ENCODE measurements around the gene ZNF597.

The ZNF597 gene

DNA sequence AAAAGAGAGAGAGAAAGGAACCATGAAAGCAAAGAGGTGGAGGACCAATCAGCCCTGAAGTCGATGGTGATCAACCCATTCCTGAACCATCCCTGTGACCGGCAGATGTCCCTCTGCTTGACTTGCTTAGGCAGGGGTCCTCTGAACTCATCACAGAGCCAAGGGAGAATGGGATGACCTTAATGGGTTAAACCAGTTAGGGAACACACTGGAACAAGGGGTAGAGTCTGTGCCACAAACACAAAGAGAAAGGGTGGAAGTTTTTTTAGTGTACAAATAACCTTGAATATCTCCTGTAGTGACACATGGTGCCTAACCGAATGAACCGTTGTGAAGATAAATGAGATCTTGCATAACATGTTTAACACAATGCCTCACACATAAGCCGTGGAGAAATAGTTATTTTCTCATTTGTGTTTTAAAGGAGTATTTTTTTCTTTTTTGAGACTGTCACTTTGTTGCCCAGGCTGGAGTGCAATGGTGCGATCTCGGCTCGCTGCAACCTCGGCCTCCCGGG, 11.4 kb upstream of the ZNF597 start:
- DNase-seq (ENCODE audit: low read depth, low spot score): no peak

DNA sequence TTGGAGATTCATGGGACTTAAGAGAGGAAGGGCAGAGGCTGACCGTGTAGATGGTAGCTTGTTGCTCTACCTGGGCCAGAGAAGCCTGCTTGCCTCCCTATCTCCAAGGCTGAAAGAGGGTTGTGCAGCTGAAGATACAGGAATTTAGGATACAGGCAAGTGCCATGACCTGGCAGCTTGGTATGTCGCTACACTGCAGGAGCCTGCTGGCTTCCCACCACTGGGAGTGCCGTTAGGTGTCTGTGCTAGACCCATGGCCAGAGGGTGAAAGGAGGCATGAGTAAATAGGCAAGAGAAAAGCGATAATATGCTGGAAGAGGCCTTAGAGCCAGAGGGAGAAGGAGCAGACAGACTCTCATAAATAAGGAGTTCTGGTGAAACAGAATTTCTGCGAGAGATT, 10.8 kb upstream of the ZNF597 start:
- DNase-seq (ENCODE audit: low read depth, low spot score): no peak

DNA sequence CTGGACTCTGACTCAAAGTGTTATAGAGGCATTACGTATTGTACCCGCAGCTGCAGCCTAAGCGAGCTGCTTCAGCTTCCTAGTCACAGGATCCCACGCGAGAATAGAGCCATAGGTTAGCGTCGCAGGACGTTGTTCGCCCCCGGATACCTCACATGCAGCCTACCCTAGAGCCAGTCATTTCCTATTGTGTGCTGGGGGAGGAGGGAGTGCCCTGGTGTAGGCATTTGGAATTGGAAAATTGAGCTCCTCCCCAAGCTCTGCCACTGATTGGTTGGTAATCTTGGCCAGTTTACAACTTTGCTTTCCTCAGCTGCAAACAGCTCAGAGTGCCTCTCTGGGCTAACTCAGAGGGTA, 706 bp upstream of the ZNF597 start:
- DNase-seq (ENCODE audit: low read depth, low spot score): no peak

DNA sequence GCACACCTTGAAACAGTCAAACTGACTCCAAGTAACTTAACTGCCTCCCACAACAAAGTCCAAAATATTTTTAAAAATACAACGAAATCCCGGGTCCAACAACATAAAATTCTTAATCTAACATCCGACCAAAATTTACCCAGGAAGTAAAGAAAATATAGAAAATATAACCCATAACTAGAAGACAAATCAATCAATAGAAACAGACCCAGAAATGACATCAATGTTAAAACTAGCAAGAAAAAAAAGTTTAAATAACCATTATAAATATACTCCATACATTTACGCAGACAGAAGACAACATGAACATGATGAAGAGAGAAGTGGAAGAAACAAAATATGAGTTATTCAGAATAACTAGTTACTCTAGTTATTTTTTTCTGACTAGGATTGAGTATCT, 3.7 kb downstream of the ZNF597 start:
- no peak for DNase-seq (ENCODE audit: low read depth, low spot score)

DNA sequence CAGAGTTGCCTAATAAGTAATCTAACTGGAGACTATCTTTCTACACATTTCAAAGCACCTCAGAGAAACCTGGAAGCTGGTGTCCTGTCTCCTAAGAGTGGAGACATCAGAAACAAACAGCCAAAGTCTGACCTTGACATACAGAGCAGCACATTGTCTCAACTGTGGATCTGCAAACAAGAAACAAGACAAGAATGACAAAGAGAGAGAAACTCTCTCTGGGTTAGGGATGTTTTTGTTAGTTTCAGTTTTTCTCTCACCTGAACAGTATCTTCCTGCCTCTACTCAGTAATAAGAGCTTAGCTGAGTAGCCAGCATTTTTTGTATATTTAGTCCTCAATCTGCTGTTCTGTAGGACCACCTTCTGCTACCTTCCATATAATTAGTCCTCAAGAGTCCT, 8.9 kb downstream of the ZNF597 start:
- no peak for DNase-seq (ENCODE audit: low read depth, low spot score)

DNA sequence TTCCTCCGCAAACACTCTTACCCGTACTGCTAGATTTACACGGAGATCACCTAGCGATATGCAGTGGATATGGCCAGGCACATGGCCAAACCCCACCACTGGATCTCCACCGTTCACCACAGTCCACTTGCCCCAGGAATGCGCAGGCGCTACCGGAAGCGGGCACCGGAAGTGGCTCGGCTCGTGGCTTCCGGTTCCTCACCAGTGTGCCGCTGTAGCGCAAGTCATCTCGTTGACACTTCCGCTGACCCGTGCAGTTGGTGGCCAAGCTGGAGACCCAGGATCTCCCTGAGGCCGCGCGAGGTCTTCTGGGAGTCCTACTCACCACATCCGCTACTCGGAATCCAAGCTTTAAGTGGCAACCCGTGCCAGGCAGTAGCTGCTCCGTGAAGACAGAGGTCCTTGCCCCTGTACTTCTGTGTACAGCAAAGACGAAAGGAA, 11.5 kb downstream of the ZNF597 start:
- DNase-seq (ENCODE audit: low read depth, low spot score): no peak

DNA sequence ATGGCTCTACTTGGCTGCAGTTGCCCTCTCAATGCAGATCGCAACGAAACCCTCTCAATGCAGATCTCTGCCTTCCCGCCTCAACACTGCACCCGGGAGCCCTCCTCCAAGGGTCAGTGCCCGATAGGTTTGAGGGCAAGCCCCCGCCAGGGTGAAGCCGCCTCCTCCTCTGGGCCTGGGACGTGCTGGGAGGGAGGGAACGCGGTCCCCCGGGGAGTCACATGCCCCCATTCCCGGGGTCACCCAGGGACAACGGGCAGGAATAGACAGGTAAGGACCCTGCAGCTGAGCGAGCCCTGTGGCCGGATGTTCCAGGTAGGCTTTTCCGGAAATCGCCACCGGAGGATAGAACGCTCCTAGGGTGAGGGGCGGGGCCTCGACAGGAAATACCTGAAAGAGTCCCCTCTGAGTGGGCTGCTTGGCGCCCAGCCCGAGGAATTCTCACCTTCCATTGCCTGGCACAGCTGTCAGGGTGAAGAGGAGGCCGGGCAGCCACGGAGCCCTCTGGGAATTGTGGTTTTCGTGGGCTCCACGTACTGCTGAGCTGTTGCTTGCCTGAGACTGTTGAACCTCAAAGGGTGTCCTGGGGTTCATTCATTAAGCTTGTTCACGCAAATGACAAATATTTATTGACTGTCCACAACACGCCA, 29.4 kb downstream of the ZNF597 start:
- DNase-seq (ENCODE audit: low read depth, low spot score): no peak

DNA sequence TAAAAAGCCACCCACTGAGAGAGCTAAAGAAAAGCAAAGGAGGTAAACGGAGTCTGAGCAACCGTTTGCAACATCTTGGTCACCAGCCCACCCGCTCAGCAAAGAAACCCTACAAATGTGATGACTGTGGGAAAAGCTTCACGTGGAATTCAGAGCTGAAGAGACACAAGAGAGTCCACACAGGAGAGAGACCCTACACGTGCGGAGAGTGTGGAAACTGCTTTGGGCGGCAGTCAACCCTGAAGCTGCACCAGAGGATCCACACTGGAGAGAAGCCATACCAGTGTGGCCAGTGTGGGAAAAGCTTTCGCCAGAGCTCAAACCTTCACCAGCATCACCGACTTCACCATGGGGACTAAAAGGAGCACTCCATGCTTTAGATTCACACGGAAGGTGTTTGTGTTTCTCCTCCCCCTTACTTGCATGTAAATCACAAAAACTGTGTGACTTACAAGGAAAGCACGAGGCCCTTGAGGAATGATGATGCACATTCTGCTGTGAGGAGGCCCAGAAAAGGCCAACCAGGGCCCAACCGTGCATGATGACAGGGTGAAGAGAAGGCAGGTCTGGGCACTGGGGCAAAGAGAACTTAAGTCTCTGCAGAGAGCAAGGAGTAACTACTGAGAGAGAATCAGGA, 34.6 kb downstream of the ZNF597 start:
- DNase-seq (ENCODE audit: low read depth, low spot score): no peak

DNA sequence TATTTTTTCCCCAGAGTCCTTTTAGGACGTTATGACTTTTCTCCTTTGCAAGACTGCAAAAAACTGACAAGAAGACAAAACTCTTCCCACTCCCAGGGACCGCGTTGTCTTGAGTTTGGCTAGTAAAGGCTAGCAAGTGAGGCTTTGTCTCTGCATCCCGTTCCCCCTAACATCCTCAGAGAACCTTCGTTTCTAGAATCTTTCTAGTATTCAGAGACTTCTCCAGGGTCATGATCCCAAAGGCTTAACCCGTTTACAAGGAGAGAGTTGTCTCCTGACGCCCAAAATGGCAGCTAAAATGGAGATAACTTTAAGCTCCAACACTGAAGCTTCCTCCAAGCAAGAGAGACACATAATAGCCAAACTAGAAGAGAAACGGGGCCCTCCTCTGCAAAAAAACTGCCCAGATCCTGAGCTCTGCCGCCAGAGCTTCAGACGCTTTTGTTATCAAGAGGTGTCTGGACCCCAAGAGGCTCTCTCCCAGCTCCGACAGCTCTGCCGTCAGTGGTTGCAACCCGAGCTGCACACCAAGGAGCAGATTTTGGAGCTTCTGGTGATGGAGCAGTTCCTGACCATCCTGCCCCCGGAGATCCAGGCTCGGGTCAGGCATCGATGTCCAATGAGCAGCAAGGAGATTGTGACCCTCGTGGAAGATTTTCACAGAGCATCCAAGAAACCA, 41.4 kb downstream of the ZNF597 start:
- no peak for DNase-seq (ENCODE audit: low read depth, low spot score)

DNA sequence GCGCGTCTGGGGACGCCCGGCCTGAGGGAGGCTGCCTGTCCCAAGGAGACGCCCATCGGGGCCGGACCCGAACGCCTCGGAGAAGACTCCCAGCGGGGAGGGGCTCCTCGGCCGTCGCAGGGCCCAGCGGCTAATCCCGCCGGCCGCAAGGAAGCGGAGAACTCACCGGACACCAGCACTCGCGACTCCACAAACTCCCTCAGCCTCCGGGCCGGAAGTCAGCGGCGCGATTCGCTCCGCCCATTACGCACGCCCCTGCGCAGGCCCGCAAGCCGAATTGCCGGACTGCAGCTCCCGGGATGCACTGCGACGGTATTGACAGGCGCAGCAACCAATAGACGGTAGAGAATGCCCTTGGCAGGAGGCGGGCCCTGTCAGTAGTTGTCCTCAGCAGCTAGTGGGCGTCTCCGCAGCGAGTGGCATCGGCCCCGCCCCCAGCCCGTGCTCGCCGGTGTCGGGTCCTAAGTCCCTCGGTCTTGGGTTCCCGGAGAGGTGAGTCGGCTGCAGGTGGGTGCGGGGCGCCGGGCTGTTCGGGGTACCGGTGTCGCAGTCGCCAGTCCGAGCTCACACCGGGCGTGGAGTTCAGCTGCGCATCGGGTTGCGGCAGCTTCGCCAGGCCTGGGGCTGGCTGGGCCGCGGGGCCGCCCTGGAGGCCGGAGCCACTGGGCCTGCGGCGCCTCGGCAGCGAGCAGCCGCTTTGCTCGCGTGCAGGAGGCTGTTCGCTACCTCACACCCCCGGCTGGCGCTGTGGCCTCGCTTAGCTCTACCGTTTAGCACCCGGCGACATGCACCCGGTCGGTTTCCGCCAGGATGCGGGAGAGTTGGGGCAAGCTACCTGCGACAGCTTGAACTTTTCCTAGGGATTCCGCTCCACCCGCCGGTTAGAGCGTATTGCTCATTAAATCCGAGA, 42.3 kb downstream of the ZNF597 start, which contains the start of the genes ZNF174 and ZSCAN32:
Gene ZNF174, plus strand, starts transcription at position 437 of the 910 bp plus-strand sequence. CDS start 790 bp downstream, outside the sequence.
Gene ZSCAN32, minus strand, starts transcription at position 226 of the 910 bp plus-strand sequence. CDS start 3,447 bp downstream, outside the sequence.
- peak; percentile 97 for DNase-seq (ENCODE audit: low read depth, low spot score)

DNA sequence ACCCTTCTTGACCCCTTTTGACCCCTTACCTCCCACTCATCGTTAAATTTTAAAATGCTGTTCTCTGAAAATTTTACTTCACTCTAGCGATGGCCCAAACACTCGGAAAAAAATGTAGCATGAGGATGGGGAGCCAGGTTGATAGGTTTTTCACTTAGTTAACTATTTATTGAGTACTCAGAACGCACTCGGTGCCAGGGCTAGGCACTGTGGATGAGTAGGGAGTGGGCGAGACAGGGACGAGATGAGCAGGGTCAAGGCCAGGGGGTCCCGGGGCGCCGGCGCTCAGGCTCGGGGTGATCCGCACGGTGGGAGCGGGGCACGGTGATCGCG, 42.9 kb downstream of the ZNF597 start:
- no peak for DNase-seq (ENCODE audit: low read depth, low spot score)

DNA sequence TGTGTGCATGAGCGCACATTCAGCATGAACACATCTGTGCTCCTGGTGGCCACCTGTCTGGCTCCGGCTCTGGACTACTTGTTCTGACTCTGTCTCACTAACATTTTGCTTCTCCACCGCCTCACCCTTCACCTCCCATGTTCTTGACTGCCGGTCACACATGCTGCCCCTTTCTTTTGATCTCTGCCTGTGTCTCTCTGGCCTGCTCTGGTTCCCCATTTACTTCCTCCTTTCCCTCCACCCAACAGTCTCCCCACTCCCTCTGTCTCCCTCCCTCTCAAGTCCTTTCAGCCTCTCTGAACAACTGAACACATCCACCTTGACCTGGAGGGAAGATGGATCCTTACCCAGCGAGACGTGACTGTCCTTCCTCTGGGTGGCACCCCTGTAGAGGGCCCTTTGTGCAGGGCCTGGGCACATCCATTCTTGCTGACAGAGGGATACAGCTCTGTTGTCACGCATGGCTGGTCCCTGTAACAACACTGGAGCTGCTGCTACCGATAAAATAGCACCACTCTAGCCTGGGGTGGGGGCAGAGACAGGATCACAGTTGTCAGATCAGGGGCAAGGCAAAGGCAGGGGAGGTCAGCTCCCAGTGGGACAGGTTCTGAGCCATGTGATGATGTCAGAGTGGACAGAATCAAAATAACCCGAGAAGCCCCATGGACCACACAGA, 53.5 kb downstream of the ZNF597 start:
- DNase-seq (ENCODE audit: low read depth, low spot score): no peak

DNA sequence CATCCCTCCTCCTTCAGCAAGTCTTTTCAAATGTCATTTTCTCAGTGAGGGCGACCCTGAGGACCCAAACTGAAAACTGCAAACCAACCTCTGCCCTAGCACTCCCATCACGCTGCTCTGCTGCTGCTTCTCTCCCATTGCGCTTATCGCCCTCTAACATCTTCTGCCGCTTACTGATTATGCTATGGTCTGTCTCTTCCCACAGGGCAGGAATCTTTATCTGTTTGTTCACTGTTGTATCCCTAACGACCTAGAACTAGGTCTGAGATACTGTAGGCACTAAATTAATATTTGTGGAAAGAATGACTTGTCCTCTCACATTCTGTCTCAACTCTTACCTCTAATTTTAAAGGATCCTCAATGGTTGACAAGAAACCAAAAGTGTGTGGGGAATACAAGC, 55.0 kb downstream of the ZNF597 start:
- DNase-seq (ENCODE audit: low read depth, low spot score): no peak

DNA sequence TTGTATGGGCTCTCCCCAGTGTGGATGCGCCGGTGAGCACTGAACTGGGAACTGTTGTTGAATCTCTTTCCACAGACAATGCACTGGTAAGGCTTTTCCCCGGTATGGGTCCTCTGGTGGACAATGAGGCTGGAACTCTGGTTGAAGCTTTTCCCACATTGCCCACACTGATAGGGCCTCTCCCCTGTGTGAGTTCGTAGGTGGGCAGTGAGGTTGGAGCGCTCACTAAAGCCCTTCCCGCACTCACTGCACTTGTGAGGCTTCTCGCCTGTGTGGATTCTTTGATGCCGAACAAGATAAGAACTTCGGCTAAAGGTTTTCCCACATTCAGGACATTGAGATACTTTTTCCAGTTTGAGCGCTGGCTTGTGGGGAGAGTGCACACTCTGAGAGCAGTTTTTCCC, 60.3 kb downstream of the ZNF597 start:
- no peak for DNase-seq (ENCODE audit: low read depth, low spot score)

Measured in smooth muscle cell of the brain vasculature (primary cell).